Endothelial cell of umbilical vein (primary cell): Measurements from ENCODE around the gene SRCIN1.

ENCODE experiments used
- EZH2 ChIP-seq: IDR thresholded peaks from 2 replicates; pipeline ENCODE4 v1.6.1; 2012; ENCODE audit warnings: borderline replicate concordance, low read depth, mild to moderate bottlenecking, moderate library complexity, low read length, inconsistent platforms; ENCODE audit not compliant: severe bottlenecking
- FOS ChIP-seq: IDR thresholded peaks from 2 replicates; pipeline ENCODE4 v1.6.1; 2011; ENCODE audit warnings: mild to moderate bottlenecking, low read length, moderate library complexity, borderline replicate concordance; ENCODE audit not compliant: insufficient read depth
- JUN ChIP-seq: IDR thresholded peaks from 2 replicates; pipeline ENCODE4 v1.6.1; 2011; ENCODE audit warnings: borderline replicate concordance, low read depth; ENCODE audit not compliant: insufficient read length, insufficient read depth
- MYC ChIP-seq: IDR thresholded peaks from one replicate; pipeline ENCODE4 v1.6.1; 2011; ENCODE audit warnings: mild to moderate bottlenecking, low read depth, low read length
- POLR2A ChIP-seq: IDR thresholded peaks from 2 replicates; pipeline ENCODE4 v1.6.1; 2012; ENCODE audit warnings: low read depth, mild to moderate bottlenecking, control low read depth, low read length
- POLR2AphosphoS5 ChIP-seq: IDR thresholded peaks from 2 replicates; pipeline ENCODE4 v1.6.1; 2012; ENCODE audit warnings: low read depth, mild to moderate bottlenecking, control low read depth, low read length, moderate library complexity; ENCODE audit not compliant: insufficient read depth
- TF ChIP-seq, protein P1 (sequence below), 2 donors: IDR thresholded peaks; 1 replicate in 1 of 2; 2 replicates in 1 of 2; pipeline ENCODE4 v1.5.1; 2011; ENCODE audit warnings: low read length in 2 of 2, mild to moderate bottlenecking in 2 of 2, moderate library complexity in 2 of 2, control low read depth in 1 of 2, inconsistent platforms in 1 of 2, low read depth in 1 of 2; ENCODE audit not compliant: insufficient read depth in 1 of 2; ENCODE audit errors: extremely low read depth in 1 of 2
- TF ChIP-seq, protein P2 (sequence below): IDR thresholded peaks from 2 replicates; pipeline ENCODE4 v1.6.1; 2011; ENCODE audit not compliant: insufficient read depth, insufficient read length

DNA sequence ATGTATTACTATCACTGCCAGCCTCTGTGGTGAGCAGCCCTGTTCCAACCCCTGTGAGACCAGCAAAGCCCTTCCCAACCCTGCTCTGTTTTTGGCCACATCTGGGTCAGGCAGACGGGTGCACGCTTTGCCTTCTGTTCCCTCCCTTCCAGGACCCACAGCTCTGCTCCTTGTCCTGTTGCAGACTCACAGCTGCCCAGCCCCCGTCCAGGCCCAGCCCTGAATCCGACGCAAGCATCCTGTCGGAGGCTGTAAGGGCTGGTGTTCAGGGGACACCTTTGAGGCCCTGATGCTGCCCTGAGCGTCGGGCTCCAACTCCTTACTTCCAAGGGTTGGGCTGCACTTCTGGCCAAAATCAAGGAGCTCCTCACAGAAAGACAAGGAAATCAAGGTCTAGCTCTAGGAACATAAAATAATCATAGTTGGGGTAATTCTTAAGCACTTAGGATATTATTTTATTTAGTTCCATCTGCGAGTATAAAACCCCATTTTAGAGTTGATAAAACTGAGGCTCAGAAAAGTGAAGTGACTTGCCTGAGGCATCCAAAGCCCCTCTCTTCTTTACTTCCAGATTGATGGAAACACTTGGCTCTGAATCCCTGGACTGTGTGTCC lies 14.3 kb upstream of the SRCIN1 start:
- TF ChIP-seq, protein P1, sequence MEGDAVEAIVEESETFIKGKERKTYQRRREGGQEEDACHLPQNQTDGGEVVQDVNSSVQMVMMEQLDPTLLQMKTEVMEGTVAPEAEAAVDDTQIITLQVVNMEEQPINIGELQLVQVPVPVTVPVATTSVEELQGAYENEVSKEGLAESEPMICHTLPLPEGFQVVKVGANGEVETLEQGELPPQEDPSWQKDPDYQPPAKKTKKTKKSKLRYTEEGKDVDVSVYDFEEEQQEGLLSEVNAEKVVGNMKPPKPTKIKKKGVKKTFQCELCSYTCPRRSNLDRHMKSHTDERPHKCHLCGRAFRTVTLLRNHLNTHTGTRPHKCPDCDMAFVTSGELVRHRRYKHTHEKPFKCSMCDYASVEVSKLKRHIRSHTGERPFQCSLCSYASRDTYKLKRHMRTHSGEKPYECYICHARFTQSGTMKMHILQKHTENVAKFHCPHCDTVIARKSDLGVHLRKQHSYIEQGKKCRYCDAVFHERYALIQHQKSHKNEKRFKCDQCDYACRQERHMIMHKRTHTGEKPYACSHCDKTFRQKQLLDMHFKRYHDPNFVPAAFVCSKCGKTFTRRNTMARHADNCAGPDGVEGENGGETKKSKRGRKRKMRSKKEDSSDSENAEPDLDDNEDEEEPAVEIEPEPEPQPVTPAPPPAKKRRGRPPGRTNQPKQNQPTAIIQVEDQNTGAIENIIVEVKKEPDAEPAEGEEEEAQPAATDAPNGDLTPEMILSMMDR (IDR thresholded peaks at IDR 0.05; ENCODE audit: extremely low read depth in 1 of 2, insufficient read depth in 1 of 2, low read depth in 1 of 2, low read length in 2 of 2): no peak
- no peak for TF ChIP-seq POLR2AphosphoS5
- TF ChIP-seq POLR2A: no peak
- no peak for TF ChIP-seq JUN
- TF ChIP-seq FOS: no peak
- TF ChIP-seq EZH2: no peak
- TF ChIP-seq, protein P2, sequence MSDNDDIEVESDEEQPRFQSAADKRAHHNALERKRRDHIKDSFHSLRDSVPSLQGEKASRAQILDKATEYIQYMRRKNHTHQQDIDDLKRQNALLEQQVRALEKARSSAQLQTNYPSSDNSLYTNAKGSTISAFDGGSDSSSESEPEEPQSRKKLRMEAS: no peak
- no peak for TF ChIP-seq MYC
